DMS153 (cell line): ENCODE results near the gene NFU1.
"Not testable (repeated sequence)": the region's sequence is repeated elsewhere in the genome, so short reads cannot be mapped to it uniquely, and the experiment has no call there.

Experiments used
- DNase-seq: peaks from one replicate; lab custom pipeline; 2025; lab: John Stamatoyannopoulos, UW

The NFU1 gene

DNA sequence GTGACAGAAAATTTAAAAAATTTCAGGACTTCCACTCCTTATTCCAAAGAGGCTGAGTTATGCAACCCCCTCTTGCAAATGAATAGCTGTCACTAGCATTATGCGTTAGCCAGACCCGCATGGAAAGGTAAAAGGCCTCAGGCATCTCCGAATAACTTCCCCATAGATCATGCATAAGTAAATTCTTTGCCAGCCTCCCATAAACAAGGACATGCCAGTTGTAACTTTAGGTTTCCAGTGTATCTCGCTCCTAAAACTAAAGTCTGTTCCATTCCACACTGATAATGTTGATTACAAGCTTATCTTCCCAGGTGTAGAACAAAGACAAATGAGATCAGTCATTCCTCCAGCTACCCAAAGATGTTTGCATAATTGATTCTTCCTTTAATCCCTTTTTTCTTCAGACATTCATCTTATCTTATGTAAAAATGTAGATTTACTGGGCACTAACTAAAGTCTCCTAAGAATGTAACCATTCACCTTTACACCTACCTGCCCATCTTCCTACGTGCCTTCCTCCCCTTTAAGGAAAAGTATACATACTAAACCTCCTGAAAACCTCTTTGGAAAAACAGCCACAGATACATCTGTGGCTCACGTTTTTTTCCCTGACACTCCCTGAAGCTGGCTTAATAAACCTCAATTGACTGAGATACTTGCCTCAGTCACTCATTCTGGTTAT lies 13.6 kb upstream of the NFU1 start:
- no peak for DNase-seq

DNA sequence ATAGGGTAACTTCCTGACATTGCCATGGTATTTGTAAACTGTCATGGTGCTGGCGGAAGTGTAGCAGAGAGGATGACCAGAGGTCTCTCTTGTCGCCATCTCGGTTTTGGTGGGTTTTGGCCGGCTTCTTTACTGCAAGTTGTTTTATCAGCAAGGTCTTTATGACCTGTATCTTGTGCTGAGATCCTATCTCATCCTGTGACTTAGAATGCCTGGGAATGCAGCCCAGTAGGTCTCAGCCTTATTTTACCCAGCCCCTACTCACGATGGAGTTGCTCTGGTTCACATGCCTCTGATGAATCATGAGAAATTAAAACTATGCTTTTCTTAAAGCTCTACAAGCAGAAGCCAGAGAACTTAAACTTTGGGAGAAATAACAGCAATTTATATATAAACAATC lies 12.7 kb upstream of the NFU1 start:
- no peak for DNase-seq

DNA sequence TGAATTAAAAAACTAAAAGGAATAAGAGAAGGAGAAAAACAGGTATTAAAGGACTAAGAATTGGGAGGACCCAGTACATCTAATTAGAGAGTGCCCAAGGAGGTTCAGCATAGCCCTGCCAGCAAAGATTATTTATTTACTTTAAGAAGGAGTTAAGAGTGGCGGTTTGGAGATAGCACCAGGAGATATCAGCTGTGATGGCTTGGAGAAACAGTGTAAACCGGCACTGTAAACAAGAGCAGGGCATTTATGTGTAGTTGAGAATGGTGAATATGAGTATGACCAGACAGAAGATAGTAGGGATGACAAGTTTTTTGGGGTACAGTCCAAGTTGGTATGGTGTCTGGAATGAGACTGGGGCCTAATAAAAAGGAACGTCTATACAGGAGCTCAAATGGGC lies 6.4 kb upstream of the NFU1 start:
- DNase-seq, result not testable (repeated sequence)

DNA sequence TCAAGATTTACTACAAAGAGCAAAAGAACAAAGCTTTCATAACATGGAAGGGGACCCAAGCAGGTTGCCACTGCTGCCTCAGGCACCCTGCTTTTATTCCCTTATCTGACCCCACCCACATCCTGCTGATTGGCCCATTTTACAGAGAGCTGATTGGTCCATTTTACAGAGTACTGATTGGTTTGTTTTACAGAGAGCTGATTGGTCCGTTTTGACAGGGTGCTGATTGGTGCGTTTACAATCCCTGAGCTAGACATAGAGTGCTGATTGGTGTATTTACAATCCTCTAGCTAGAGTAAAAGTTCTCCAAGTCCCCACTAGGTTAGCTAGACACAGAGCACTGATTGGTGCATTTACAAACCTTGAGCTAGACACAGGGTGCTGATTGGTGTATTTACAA lies 2.3 kb upstream of the NFU1 start:
- DNase-seq, result not testable (repeated sequence)

DNA sequence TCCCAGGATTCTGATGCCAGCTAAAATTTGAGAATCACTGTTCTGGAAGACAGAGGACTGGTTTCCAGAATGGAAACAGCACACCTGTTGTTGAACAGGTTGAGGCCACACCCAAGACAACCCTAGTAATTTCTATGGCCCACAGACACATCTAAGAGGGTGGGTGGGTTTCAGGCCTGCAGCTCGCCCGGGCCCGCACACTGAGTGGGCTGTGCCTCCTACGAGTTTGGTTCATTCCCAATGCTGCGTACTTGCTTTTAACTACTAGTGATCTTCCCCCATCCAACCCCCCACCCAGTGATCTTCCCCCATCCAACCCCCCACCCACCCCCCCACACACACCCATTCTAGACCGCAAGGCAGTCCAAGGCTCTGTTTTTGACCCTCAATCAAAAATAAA lies 1.3 kb upstream of the NFU1 start:
- no peak for DNase-seq

DNA sequence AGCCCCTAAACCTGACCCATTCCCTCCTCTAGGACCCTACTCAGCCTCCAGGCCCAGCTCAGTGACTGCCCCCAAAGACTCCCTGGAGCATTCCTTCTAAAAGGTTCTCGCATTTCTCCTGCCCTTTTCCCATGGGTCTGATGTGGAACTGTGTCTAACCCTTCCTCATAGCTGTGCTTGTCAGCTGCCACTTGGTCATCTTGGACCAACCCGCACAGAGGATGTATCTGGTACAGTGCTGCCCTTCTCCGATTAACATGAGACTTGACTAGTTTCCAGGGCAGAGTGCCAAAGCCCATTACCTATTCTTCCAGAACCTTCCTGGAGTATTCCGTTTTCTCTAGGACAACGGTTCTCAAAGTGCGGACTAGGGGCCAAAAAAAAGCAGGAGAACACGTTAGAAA lies 518 bp upstream of the NFU1 start:
- DNase-seq, result peak; percentile 44

DNA sequence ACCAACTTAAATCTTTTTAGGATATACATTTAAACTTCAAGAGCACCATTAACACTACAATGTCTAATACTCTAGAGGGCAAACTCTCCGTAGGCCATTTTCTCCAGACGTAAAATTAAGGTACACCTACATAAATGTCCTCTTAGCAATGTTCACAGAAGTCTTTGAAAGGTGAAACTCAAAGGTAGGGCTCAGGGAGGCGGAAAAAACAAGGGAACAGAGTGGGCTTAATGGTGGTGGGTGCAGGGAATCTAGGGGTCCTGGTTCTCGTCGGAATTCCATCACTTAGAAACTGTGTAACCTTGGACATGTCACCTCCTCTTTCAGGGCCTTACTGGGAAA lies 668 bp downstream of the NFU1 start:
- no peak for DNase-seq

DNA sequence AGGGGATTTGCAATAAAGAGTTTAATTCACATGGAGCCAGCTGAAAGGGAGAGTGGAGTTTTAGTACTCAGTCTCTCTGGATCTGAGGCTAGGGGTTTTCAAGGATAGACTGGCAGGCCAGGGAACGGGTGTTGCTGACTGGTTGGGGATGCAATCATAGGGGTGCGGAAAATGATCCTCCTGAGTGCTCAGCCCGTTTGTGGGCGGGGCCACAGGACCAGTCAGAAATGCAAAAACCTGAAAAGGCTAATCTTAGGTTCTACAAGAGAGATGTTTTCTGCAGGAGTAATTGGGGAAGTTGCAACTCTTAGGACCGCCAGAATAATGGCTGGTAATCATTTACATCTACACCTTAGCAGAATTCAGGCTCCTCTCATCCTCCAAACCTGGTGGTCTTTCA lies 2.5 kb downstream of the NFU1 start:
- DNase-seq, result no peak

DNA sequence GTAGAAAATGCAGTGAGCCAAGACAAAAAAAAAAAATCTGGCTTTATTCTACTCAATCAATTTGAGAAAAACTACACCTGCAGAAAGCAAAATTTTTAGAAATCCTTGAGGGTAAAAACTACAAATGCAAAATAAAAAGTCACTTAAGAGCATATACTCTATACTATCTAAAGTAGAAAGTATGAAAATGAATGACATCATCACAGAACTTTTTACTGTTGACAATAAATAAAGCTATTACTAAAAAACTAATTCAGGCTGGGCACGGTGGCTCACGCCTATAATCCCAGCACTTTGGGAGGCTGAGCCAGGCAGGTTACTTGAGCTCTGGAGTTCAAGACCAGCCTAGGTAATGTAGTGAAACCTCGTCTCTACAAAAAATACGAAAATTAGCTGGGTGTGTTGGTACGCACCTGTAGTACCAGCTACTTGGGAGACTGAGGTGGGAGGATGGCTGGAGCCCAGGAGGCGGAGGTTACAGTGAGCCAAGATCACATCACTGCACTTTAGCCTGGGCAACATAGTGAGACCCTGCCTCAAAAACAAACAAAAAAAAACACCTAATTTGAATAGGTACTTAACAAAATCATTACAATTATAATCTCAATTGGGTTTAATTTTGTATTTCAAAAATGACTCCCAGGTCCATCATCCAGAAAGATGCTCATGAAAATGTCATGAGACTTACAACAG lies 7.6 kb downstream of the NFU1 start:
- no peak for DNase-seq

DNA sequence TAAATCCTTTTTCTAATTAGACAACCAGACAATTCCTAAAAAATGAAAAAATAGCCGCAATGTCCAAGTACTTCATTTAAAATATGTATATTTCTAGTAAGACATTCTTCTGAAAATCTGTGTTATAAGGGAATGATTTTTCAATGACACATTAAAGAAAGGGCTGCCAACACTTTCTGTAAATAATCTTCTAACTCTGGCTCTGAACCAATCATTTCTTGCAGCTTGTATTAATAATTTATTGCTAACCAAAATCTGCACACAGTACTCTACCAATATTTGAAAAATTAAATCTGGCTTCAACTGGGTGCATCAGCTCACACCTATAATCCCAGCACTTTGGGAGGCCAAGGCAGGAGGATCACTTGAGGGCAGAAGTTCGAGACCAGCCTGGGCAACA lies 8.3 kb downstream of the NFU1 start:
- no peak for DNase-seq

DNA sequence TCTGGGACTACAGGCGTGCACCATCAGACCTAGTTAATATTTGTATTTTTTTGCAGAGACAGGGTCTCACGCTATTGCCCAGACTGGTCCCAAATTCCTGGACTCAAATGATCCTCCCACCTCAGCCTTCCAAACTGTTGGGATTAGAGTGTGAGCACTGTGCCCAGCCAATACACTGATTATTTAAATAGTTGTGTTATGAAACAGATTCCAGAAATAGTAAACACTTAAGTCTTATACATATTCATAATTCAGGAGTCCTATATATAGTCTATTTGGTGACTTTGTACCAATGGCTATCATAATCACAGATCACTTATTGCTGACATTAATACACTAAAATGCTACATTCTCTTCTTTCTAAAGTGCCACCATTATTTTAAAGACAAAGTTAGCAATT lies 12.8 kb downstream of the NFU1 start:
- DNase-seq, result no peak

DNA sequence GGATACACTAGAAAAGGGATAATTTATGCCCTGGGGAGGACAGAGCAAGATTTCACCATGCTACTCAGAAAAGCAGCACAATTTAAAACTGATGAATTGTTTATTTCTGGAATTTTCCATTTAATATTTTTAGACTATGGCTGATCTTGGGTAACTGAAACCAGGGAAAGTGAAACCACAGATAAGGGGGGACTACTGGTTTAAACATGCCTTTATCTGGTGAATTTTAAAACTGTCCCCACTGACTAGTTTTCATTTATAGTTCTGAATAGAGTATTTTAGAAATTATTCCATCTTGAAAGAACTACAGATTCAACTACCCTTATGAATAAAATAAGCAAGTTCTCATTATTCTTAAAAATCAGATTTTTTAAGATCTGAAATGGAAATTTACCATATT lies 15.0 kb downstream of the NFU1 start:
- DNase-seq, result no peak

DNA sequence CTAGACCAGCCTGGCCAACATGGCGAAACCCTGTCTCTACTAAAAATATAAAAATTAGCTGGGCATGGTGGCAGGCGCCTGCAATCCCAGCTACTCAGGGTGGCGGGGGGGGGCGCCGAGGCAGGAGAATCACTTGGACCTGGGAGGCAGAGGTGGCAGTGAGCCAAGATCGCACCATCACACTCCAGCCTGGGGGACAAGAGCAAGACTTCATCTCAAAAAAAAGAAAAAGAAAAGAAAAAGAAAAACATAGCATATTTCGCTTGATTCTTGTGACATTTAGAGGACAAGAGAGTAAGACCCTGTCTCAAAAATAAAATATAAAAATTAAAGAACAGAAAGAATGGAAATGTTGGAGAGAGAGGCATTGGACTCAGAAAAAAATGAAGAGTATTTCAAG lies 18.1 kb downstream of the NFU1 start:
- DNase-seq, result not testable (repeated sequence)

DNA sequence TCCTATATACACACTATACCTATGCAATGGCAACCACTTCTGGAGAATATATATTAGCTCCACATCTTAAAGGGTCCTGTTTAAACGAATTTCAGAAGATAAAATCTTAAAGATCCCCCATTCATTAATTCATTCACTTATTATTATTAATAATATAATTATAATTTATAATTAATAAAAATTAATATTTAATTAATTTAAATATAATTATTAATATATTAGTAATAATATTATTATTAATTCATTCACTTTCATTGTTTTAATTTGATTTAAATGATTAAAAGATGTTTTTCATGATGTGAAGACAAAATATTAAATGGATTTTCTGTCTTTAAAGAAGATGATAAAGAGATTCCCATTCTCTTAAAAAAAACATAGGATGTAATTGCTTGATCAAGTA lies 21.1 kb downstream of the NFU1 start:
- no peak for DNase-seq

DNA sequence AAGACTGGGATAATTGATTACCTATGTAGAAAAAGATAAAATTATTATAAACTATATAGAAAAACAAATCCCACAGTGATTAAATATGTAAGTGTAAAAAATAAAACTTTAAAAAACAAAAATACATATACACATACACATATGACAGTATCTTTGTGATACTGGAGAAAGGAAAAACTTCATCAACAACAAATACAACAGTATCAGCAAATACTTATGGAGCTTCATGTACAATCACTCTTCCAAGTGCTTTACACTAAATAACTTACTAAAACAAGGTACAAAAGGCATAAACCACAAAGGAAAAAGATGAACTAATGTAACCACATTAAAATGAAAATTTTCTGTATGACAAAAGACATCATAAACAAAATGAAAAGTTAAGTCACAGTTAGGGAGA lies 26.1 kb downstream of the NFU1 start:
- no peak for DNase-seq

DNA sequence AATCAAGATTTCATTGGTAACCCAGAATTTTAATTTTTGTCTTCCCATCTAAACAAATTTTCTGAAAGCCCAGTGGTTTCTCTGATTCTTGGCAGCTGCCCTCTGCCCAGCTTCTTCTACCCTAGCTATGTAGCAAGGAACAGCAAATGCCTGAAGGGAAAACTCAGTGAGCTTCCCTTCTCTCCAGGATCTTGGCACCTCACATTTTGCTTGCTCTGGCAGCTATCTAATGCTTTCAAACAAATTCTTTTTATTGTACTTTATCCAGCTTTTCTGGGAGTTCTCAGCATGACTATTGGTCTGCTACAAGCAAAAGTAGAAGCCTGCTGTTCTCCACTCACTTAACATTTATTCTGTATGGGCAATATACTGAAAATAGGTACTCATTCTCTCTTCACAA lies 31.9 kb downstream of the NFU1 start:
- no peak for DNase-seq

DNA sequence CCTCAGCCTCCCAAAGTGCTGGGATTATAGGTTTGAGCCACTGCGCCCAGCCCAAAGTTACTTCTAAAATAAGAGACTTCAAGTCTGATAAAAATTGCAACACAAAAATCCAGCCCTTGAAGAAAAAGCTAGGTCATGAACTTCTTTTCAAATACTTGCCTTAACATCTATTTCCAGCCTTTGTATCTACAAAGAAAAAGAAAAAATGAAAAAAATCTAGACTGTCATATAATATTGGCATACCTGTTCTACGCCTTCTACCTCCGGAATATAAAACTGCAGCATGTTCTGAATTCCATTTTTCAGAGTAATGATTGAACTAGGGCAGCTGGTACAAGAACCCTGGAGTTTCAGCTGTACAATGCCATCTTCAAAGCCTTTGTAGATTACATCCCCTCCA lies 37.1 kb downstream of the NFU1 start:
- no peak for DNase-seq

DNA sequence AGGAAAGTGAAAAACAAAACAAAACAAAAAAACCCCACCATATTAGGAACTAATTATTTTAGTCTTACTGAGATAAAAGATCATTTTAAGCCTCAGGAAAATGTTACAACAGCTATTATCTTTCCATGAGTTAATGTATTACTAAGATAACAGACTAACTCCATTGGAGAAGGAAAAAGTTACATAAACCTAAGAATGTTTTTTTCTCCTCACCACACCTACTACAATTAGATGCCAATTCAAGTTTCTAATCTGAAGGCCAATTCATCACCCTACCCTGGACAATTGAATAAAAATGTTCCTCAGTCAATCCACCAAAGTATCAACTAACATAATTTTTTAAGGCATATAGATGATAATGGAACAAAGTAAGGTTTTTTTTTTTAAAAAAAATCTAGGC lies 40.0 kb downstream of the NFU1 start:
- DNase-seq, result no peak

DNA sequence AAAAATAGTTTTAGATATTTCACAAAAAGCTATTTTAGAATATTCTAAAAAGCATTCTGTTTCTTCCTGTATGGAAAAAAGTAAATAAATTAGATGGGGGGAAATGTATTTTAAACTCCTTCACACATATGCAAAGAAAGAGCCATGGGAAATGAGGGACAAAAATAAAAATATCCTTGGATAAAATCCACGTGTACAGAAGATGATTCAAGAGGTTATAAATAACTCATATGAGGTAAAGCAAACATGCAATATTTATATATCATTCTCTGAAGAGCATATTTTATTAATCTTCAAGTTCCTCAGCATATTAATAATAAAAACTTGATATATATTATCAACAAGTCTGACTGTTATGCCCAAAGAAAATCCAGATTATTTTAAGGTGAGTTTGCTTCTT lies 41.4 kb downstream of the NFU1 start:
- no peak for DNase-seq

DNA sequence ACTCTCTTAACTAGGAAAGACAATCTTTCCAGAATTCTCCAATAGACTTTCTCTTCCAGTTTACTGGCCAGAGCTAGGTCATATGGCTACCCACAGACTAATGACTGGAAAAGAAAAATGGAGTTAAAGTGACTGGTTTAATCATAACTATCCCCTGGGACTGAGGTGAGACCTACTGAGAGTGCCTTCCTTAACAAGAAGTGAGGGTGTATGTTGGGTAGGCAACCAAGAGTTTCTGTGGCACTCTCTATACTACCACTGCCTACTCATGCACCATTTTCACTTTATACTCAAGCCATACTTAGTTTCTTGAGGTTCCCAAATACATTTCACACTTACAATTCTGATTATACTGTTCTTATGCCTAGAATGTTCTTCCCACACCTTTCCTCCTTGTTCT lies 43.3 kb downstream of the NFU1 start:
- no peak for DNase-seq

DNA sequence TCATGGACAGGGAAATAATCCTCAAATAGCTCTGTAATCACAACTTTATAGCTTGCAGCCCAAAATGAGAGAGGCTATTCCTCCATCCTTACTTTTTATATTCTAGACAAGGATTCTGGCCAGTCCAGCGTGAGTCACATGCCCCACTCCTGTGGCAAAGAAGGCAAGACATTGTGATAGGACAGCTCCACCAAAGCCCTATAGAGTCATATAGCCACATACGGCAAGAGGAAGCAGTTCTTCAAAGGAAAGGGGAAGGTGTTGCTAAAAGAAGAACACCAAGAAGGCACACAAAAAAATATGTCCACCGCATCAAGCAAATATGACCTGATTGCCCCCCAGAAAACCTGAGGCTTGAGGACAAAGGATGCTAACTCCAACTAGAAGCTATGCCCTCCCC lies 46.8 kb downstream of the NFU1 start:
- DNase-seq, result no peak

DNA sequence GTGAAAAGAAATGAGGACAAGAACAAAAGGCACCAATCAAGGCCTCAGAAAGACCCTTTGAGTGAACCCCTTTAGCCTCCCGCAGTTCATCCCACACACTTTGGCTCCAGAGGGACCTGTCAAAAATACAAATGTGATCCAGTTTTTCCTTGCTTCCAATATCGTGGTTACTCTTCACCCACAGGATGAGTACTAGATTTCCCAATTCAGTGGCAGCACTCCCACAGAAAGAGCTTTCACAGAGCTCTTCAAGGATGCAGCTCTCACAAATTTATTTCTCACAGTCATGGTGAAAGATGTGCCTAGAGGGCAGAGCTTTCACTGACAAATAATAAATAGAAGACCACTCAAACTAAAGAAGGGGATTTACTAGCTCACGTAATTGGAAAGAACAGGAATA lies 47.2 kb downstream of the NFU1 start:
- no peak for DNase-seq

DNA sequence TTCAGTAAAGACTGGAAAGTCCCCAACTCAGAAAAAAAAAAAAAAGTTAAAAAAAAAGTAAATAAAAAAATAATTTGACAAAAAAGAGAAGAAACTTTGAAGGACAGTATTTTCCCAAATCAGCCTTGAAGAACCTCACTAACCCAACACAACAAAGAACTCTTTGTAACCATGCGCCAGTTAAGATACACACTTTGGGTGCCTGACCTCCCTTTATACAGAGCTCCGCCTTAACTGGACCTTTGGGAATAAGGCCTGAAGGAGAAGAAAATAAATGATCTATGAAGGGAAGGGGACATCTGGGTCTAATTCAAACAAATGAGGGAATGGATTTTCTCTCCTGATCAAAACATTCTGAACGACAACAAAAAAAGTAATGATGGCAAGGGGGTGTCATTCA lies 48.0 kb downstream of the NFU1 start:
- no peak for DNase-seq

DNA sequence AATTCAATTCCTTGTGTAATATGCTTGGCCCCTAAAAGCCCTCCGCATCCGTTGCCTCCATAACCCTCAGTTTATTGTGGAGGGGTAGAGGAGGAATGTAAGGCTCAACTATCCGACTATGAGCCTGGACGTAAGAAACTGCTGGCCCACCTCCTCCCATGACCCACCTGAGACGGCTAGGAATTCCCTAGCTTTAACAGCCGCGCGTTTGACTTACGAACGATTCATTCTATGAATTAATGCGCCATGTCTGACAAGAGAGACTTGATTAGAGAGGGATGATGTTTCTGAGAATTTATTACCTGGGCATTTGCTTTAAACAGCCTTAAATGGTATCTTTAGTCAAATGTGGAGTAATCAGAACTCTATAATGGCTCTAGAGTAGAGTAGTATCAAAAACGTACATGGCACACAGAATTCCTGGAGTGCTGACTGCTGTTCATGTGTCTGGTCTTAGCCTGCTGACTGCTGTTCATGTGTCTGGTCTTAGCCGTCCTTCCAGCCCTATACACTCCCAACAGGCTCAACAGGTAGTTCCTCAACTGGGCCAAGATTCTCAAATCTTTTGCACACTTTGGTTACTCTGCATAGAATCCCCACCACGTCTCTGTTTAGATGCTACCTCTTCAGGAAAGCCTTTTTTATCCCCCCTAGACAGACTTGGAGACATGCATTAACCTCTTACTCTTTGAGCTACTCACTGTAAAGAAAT lies 49.3 kb downstream of the NFU1 start:
- no peak for DNase-seq
